SK-N-SH treated with all-trans-retinoic acid at 6 μM for 48 hours (cell line): ENCODE data around the gene GRHL1.

Experiments
- ATAC-seq: fragments of 200-7000 bp; cut with Tn5 transposase; 3 replicates; pipeline ENCODE4 v1.9.1; 2020; ENCODE audit warnings: mild to moderate bottlenecking, moderate library complexity
- ARNTL ChIP-seq: fragments of 450-650 bp; formaldehyde crosslinking; IDR thresholded peaks from 2 replicates; pipeline ENCODE4 v1.5.0; 2020; ENCODE audit warnings: low read depth, mild to moderate bottlenecking, moderate library complexity, borderline replicate concordance
- BACH2 ChIP-seq: fragments of 250-450 bp; sonication (Bioruptor Pico); IDR thresholded peaks from 2 replicates; pipeline ENCODE4 v1.9.0; 2021; ENCODE audit warnings: mild to moderate bottlenecking, borderline replicate concordance
- CSDC2 ChIP-seq: fragments of 250-450 bp; sonication (Bioruptor Pico); IDR thresholded peaks from 2 replicates; pipeline ENCODE4 v1.5.0; 2020; ENCODE audit warnings: mild to moderate bottlenecking, moderate library complexity
- CSRNP3 ChIP-seq: fragments of 250-450 bp; sonication (Bioruptor Pico); IDR thresholded peaks from 2 replicates; pipeline ENCODE4 v1.5.1; 2021; ENCODE audit warnings: mild to moderate bottlenecking, moderate library complexity
- ESRRG ChIP-seq: fragments of 250-450 bp; sonication (Bioruptor Pico); IDR thresholded peaks from 2 replicates; pipeline ENCODE4 v1.6.1; 2021; ENCODE audit warnings: mild to moderate bottlenecking
- GLIS3 ChIP-seq: fragments of 250-450 bp; sonication (Bioruptor Pico); IDR thresholded peaks from 2 replicates; pipeline ENCODE4 v1.5.0; 2020; ENCODE audit warnings: mild to moderate bottlenecking, moderate library complexity
- ISL1 ChIP-seq: fragments of 250-450 bp; sonication (Bioruptor Pico); IDR thresholded peaks from 2 replicates; pipeline ENCODE4 v2.1.2; 2022; ENCODE audit warnings: mild to moderate bottlenecking, moderate library complexity
- OSR1 ChIP-seq: fragments of 250-450 bp; sonication (Bioruptor Pico); IDR thresholded peaks from 2 replicates; pipeline ENCODE4 v1.8.0; 2022; ENCODE audit warnings: moderate library complexity, mild to moderate bottlenecking, inconsistent platforms
- PPARA ChIP-seq: fragments of 250-450 bp; sonication (Bioruptor Pico); IDR thresholded peaks from 2 replicates; pipeline ENCODE4 v1.5.0; 2020; ENCODE audit warnings: mild to moderate bottlenecking, borderline replicate concordance
- RARB ChIP-seq: fragments of 250-450 bp; sonication (Bioruptor Pico); IDR thresholded peaks from 2 replicates; pipeline ENCODE4 v1.8.0; 2021; ENCODE audit warnings: mild to moderate bottlenecking, moderate library complexity
- SNAI2 ChIP-seq: fragments of 250-450 bp; sonication (Bioruptor Pico); IDR thresholded peaks from 2 replicates; pipeline ENCODE4 v1.5.0; 2020; ENCODE audit warnings: mild to moderate bottlenecking, moderate library complexity
- TOX ChIP-seq: fragments of 250-450 bp; sonication (Bioruptor Pico); IDR thresholded peaks from 2 replicates; pipeline ENCODE4 v1.8.0; 2021; ENCODE audit warnings: mild to moderate bottlenecking, moderate library complexity, borderline replicate concordance
- ZC3H10 ChIP-seq: fragments of 250-450 bp; sonication (Bioruptor Pico); IDR thresholded peaks from 2 replicates; pipeline ENCODE4 v1.5.1; 2021; ENCODE audit warnings: mild to moderate bottlenecking, moderate library complexity
- ZFP3 ChIP-seq: fragments of 250-450 bp; sonication (Bioruptor Pico); IDR thresholded peaks from 2 replicates; pipeline ENCODE4 v1.5.0; 2020; ENCODE audit warnings: mild to moderate bottlenecking, moderate library complexity
- ZFP30 ChIP-seq: fragments of 450-650 bp; formaldehyde crosslinking; IDR thresholded peaks from 2 replicates; pipeline ENCODE4 v1.5.0; 2022; ENCODE audit warnings: mild to moderate bottlenecking, moderate library complexity
- ZNF565 ChIP-seq: fragments of 450-650 bp; formaldehyde crosslinking; conservative IDR thresholded peaks from 2 replicates; pipeline ENCODE4 v1.5.0; 2020; ENCODE audit warnings: low read depth, mild to moderate bottlenecking, moderate library complexity
- ZNF70 ChIP-seq: fragments of 450-650 bp; formaldehyde crosslinking; IDR thresholded peaks from 2 replicates; pipeline ENCODE4 v1.5.0; 2020; ENCODE audit warnings: mild to moderate bottlenecking, moderate library complexity
- TF ChIP-seq, protein P1 (sequence below): fragments of 250-450 bp; sonication (Bioruptor Pico); IDR thresholded peaks from 2 replicates; pipeline ENCODE4 v1.5.0; 2020; ENCODE audit warnings: mild to moderate bottlenecking, moderate library complexity
- TF ChIP-seq, protein P2 (sequence below): fragments of 250-450 bp; sonication (Bioruptor Pico); IDR thresholded peaks from 2 replicates; pipeline ENCODE4 v1.8.0; 2021; ENCODE audit warnings: low read depth, mild to moderate bottlenecking, moderate library complexity, borderline replicate concordance
- TF ChIP-seq, protein P3 (sequence below): fragments of 250-450 bp; sonication (Bioruptor Pico); IDR thresholded peaks from 2 replicates; pipeline ENCODE4 v1.5.1; 2020; ENCODE audit warnings: low read depth, mild to moderate bottlenecking, moderate library complexity
- TF ChIP-seq, protein P4 (sequence below): fragments of 250-450 bp; sonication (Bioruptor Pico); IDR thresholded peaks from 2 replicates; pipeline ENCODE4 v1.8.0; 2020; ENCODE audit warnings: mild to moderate bottlenecking, moderate library complexity, borderline replicate concordance

The GRHL1 gene

GRCh38 chr2:9952286-9952737 is 819 bp downstream of the GRHL1 start:
- ATAC-seq, result no peak
- TF ChIP-seq, protein P1, sequence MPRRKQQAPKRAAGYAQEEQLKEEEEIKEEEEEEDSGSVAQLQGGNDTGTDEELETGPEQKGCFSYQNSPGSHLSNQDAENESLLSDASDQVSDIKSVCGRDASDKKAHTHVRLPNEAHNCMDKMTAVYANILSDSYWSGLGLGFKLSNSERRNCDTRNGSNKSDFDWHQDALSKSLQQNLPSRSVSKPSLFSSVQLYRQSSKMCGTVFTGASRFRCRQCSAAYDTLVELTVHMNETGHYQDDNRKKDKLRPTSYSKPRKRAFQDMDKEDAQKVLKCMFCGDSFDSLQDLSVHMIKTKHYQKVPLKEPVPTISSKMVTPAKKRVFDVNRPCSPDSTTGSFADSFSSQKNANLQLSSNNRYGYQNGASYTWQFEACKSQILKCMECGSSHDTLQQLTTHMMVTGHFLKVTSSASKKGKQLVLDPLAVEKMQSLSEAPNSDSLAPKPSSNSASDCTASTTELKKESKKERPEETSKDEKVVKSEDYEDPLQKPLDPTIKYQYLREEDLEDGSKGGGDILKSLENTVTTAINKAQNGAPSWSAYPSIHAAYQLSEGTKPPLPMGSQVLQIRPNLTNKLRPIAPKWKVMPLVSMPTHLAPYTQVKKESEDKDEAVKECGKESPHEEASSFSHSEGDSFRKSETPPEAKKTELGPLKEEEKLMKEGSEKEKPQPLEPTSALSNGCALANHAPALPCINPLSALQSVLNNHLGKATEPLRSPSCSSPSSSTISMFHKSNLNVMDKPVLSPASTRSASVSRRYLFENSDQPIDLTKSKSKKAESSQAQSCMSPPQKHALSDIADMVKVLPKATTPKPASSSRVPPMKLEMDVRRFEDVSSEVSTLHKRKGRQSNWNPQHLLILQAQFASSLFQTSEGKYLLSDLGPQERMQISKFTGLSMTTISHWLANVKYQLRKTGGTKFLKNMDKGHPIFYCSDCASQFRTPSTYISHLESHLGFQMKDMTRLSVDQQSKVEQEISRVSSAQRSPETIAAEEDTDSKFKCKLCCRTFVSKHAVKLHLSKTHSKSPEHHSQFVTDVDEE (CRISPR knock-in tag), result no peak
- TF ChIP-seq ISL1 (CRISPR knock-in tag) (no peak), TOX (CRISPR knock-in tag) (no peak), ARNTL (CRISPR knock-in tag) (no peak), ZFP3 (CRISPR knock-in tag) (no peak), ZFP30 (CRISPR knock-in tag) (no peak), ZNF565 (no peak), SNAI2 (CRISPR knock-in tag) (no peak), BACH2 (CRISPR knock-in tag) (no peak), ZC3H10 (CRISPR knock-in tag) (no peak), PPARA (no peak), CSDC2 (CRISPR knock-in tag) (no peak), GLIS3 (CRISPR knock-in tag) (no peak)
- TF ChIP-seq, protein P2, sequence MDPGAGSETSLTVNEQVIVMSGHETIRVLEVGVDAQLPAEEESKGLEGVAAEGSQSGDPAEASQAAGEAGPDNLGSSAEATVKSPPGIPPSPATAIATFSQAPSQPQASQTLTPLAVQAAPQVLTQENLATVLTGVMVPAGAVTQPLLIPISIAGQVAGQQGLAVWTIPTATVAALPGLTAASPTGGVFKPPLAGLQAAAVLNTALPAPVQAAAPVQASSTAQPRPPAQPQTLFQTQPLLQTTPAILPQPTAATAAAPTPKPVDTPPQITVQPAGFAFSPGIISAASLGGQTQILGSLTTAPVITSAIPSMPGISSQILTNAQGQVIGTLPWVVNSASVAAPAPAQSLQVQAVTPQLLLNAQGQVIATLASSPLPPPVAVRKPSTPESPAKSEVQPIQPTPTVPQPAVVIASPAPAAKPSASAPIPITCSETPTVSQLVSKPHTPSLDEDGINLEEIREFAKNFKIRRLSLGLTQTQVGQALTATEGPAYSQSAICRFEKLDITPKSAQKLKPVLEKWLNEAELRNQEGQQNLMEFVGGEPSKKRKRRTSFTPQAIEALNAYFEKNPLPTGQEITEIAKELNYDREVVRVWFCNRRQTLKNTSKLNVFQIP (CRISPR knock-in tag), result no peak
- TF ChIP-seq, protein P3, sequence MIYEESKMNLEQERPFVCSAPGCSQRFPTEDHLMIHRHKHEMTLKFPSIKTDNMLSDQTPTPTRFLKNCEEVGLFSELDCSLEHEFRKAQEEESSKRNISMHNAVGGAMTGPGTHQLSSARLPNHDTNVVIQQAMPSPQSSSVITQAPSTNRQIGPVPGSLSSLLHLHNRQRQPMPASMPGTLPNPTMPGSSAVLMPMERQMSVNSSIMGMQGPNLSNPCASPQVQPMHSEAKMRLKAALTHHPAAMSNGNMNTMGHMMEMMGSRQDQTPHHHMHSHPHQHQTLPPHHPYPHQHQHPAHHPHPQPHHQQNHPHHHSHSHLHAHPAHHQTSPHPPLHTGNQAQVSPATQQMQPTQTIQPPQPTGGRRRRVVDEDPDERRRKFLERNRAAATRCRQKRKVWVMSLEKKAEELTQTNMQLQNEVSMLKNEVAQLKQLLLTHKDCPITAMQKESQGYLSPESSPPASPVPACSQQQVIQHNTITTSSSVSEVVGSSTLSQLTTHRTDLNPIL (CRISPR knock-in tag), result no peak

DNA sequence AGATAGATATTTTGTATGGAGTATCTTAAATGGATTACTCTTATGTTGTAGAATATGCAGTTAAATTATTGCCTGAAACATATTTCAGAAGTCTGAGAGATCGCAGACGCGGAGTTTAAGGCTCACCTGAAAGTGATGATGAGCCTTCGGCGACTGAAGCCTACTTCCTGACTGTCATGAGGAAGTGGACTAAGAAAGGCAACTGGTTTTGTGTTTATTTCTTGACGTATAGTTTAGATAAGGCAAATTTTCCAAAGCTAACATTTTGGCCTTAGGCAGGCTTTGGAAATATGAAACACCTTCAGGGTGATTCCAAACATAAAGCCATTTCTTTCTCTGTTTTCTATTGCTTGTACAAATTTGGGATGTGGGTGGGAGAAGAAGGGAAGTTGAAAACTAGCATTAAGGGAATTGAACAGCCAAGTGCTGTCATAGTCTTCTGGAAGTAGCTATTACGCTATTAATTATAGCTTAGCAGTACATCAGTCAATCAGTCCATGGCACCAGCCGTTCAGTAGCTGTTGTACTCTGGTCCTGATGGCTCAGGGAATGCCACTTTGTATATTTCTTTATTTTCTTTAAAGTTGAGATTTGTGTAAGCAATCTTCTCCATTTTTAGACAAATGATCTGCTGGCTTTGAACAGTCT is 1.5 kb downstream of the GRHL1 start:
- TF ChIP-seq PPARA (no peak), ZNF565 (no peak), ISL1 (CRISPR knock-in tag) (no peak), ZFP3 (CRISPR knock-in tag) (no peak), ZFP30 (CRISPR knock-in tag) (no peak), ZNF70 (CRISPR knock-in tag) (no peak), CSRNP3 (CRISPR knock-in tag) (no peak), ZC3H10 (CRISPR knock-in tag) (no peak), OSR1 (no peak), ESRRG (no peak)
- TF ChIP-seq, protein P1 (CRISPR knock-in tag), result no peak
- TF ChIP-seq, all 23 proteins: peak for 0
- ATAC-seq, result no peak

- no peak for ATAC-seq
- TF ChIP-seq OSR1 (no peak), GLIS3 (CRISPR knock-in tag) (no peak), SNAI2 (CRISPR knock-in tag) (no peak), ZFP3 (CRISPR knock-in tag) (no peak), RARB (CRISPR knock-in tag) (no peak), ZFP30 (CRISPR knock-in tag) (no peak), ZNF70 (CRISPR knock-in tag) (no peak), ISL1 (CRISPR knock-in tag) (no peak)
- TF ChIP-seq, protein P4, sequence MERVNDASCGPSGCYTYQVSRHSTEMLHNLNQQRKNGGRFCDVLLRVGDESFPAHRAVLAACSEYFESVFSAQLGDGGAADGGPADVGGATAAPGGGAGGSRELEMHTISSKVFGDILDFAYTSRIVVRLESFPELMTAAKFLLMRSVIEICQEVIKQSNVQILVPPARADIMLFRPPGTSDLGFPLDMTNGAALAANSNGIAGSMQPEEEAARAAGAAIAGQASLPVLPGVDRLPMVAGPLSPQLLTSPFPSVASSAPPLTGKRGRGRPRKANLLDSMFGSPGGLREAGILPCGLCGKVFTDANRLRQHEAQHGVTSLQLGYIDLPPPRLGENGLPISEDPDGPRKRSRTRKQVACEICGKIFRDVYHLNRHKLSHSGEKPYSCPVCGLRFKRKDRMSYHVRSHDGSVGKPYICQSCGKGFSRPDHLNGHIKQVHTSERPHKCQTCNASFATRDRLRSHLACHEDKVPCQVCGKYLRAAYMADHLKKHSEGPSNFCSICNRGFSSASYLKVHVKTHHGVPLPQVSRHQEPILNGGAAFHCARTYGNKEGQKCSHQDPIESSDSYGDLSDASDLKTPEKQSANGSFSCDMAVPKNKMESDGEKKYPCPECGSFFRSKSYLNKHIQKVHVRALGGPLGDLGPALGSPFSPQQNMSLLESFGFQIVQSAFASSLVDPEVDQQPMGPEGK (CRISPR knock-in tag), result no peak
- TF ChIP-seq, protein P3 (CRISPR knock-in tag), result no peak
Observed at GRCh38 chr2:9954136-9954535, 2.6 kb downstream of the GRHL1 start.
